Parathyroid adenoma (tissue), 2 donors: Measurements from ENCODE around the gene NKG7.

Experiments used
- H2AFZ ChIP-seq: fragments of 300-600 bp; sonication (generic); one replicate; pipeline ENCODE4 v1.7.0; 2017; ENCODE audit warnings: antibody characterized with exemption, mild to moderate bottlenecking
- H3K27ac ChIP-seq: fragments of 300-600 bp; sonication (generic); one replicate; pipeline ENCODE4 v1.7.0; 2017
- H3K27me3 ChIP-seq: fragments of 300-600 bp; sonication (generic); one replicate; pipeline ENCODE4 v1.7.0; 2017; ENCODE audit warnings: low read length; ENCODE audit not compliant: control insufficient read depth, insufficient read depth
- H3K36me3 ChIP-seq: fragments of 300-600 bp; sonication (generic); one replicate; pipeline ENCODE4 v1.7.0; 2017; ENCODE audit warnings: low read length; ENCODE audit not compliant: control insufficient read depth, insufficient read depth
- H3K4me1 ChIP-seq: fragments of 300-600 bp; sonication (generic); one replicate; pipeline ENCODE4 v1.7.0; 2017; ENCODE audit warnings: control low read depth
- H3K4me2 ChIP-seq: fragments of 300-600 bp; sonication (generic); one replicate; pipeline ENCODE4 v1.7.0; 2017; ENCODE audit warnings: low read length
- H3K4me3 ChIP-seq: fragments of 300-600 bp; sonication (generic); one replicate; pipeline ENCODE4 v1.7.0; 2017; ENCODE audit warnings: low read depth, low read length
- H3K79me2 ChIP-seq: fragments of 300-600 bp; sonication (generic); one replicate; pipeline ENCODE4 v1.7.0; 2017; ENCODE audit warnings: control low read depth
- H3K9ac ChIP-seq: fragments of 300-600 bp; sonication (generic); one replicate; pipeline ENCODE4 v1.7.0; 2017; ENCODE audit warnings: mild to moderate bottlenecking
- H3K9me3 ChIP-seq: fragments of 300-600 bp; sonication (generic); one replicate; pipeline ENCODE4 v1.7.0; 2017; ENCODE audit warnings: low read length; ENCODE audit not compliant: control insufficient read depth
- CTCF ChIP-seq: fragments of 300-600 bp; sonication (generic); IDR thresholded peaks from one replicate; pipeline ENCODE4 v1.7.0; 2017; ENCODE audit warnings: antibody characterized with exemption, mild to moderate bottlenecking
- donor health status: primary hyperparathyroidism.

NKG7 gene

DNA sequence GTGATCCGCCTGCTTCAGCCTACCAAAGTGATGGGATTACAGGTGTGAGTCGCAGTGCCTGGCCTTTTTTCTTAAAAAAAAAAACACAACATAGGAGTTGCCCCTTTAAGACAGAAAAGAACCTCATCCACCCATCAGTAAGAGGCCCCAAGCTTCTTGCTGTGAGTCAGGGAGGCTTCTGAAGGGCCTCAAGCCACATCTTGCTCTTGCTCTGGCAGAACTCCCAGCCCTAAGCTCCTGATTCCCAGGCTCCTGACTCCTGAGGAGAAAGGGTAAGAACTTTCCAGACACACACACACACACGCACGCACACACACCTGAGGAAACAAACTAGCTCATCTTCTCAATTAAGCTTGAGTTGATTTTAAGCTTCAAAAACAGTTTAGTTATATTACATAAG, 13.2 kb downstream of the NKG7 start:
- H3K27ac ChIP-seq, result no peak overlapping the region
- H3K36me3 ChIP-seq, result no peaks in the 10 kb centered on the region
- TF ChIP-seq CTCF, result no peak
- no peak overlapping the region for H3K4me2 ChIP-seq
- no peaks in the 10 kb centered on the region for H3K27me3 ChIP-seq
- peaks cover 17% of the 10 kb centered on the region for H3K79me2 ChIP-seq
- H3K9ac ChIP-seq, result no peak overlapping the region
- no peak overlapping the region for H2AFZ ChIP-seq
- peaks cover 8% of the 10 kb centered on the region for H3K4me1 ChIP-seq
- H3K9me3 ChIP-seq, result no peaks in the 10 kb centered on the region
- H3K4me3 ChIP-seq, result no peak overlapping the region

DNA sequence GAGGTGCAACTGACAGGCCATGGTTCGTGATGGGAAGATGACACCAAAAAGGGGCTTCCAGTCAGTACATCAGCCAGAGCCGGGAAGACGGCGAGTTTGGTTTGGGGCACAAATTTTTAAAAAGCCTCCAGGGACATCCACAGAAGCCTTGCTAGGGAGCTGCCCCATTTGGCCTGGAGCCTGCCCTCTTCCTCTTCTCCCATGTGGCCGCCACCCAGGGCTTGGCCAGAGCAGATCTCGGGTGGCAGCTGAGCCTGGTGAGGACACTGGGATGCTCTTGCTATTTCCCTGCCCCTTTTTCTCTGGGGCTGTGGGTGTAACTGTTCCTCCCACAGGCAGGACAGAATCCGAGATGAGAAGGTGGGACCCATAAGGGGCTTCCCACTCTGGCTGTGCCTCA, 14.5 kb downstream of the NKG7 start:
- H3K79me2 ChIP-seq, result peaks cover 15% of the 10 kb centered on the region
- H3K27me3 ChIP-seq, result no peaks in the 10 kb centered on the region
- H3K27ac ChIP-seq, result no peak overlapping the region
- H3K4me3 ChIP-seq, result no peak overlapping the region
- no peak overlapping the region for H3K4me2 ChIP-seq
- H3K9me3 ChIP-seq, result no peaks in the 10 kb centered on the region
- peaks cover 13% of the 10 kb centered on the region for H3K4me1 ChIP-seq
- TF ChIP-seq CTCF, result no peak
- no peak overlapping the region for H3K9ac ChIP-seq
- H2AFZ ChIP-seq, result no peak overlapping the region
- no peaks in the 10 kb centered on the region for H3K36me3 ChIP-seq

- no peak overlapping the region for H3K27ac ChIP-seq
- H3K36me3 ChIP-seq, result no peaks in the 10 kb centered on the region
- H3K79me2 ChIP-seq, result peaks cover 8% of the 10 kb centered on the region
- no peak overlapping the region for H3K9ac ChIP-seq
- no peaks in the 10 kb centered on the region for H3K9me3 ChIP-seq
- H2AFZ ChIP-seq, result no peak overlapping the region
- H3K27me3 ChIP-seq, result no peaks in the 10 kb centered on the region
- no peak overlapping the region for H3K4me2 ChIP-seq
- H3K4me3 ChIP-seq, result no peak overlapping the region
- no peak for TF ChIP-seq CTCF
- H3K4me1 ChIP-seq, result peaks cover 13% of the 10 kb centered on the region
Observed at GRCh38 chr19:51356159-51356801, 16.2 kb downstream of the NKG7 start.

- Histone ChIP-seq H3K4me1 (peaks cover 13% of the 10 kb centered on the region), H3K9me3 (no peaks in the 10 kb centered on the region), H3K9ac (no peak overlapping the region), H2AFZ (no peak overlapping the region), H3K79me2 (peaks cover 3% of the 10 kb centered on the region), H3K27me3 (no peaks in the 10 kb centered on the region), H3K27ac (peak overlapping the region; percentile 9), H3K4me3 (no peak overlapping the region), H3K36me3 (no peaks in the 10 kb centered on the region), H3K4me2 (peak overlapping the region; percentile 58)
- TF ChIP-seq CTCF, result no peak
Observed at GRCh38 chr19:51354742-51355148, 17.7 kb downstream of the NKG7 start.

DNA sequence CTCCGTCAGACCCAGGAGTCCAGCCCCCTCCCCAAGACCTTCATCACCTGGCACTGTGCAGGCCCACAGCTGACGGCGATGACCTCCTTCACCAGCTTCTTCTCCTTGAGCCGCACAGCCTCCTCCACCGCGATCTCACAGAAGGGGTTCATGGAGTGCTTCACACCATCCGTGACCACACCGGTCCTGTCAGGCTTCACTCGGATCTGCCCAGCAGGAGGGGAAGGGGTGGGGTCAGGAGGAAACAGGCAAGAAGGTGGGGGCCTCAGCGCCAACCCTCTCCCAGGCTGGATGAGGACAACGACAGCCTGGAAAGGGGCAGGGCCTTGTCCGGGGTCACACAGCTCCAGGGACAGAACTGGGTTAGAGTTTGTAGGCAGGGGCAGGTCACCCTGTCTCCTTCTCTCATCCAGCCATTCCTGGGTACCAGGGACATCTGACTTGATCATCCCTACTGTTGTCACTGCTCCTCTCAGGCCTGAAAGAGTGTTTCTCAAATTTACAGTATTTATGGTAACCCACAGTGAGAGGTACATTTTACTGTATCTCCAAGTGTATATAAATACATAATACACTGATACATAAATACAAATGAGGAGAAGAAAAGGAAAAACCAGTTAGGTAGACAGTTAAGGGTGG, 18.2 kb downstream of the NKG7 start:
- Histone ChIP-seq H3K36me3 (no peaks in the 10 kb centered on the region), H3K9ac (no peak overlapping the region), H3K4me2 (peak overlapping the region; percentile 58), H2AFZ (no peak overlapping the region), H3K27ac (no peak overlapping the region), H3K4me1 (peaks cover 13% of the 10 kb centered on the region), H3K9me3 (no peaks in the 10 kb centered on the region), H3K27me3 (no peaks in the 10 kb centered on the region), H3K4me3 (no peak overlapping the region), H3K79me2 (peaks cover 3% of the 10 kb centered on the region)
- no peak for TF ChIP-seq CTCF
